ENCODE measurements around the gene MORF4L1.
"Not testable (repeated sequence)": the region's sequence is repeated elsewhere in the genome, so short reads cannot be mapped to it uniquely, and the experiment has no call there.

The MORF4L1 gene

GRCh38 chr15:78902281-78903032 is 29.8 kb downstream of the MORF4L1 start:
- not testable (repeated sequence) for DNase-seq

DNA sequence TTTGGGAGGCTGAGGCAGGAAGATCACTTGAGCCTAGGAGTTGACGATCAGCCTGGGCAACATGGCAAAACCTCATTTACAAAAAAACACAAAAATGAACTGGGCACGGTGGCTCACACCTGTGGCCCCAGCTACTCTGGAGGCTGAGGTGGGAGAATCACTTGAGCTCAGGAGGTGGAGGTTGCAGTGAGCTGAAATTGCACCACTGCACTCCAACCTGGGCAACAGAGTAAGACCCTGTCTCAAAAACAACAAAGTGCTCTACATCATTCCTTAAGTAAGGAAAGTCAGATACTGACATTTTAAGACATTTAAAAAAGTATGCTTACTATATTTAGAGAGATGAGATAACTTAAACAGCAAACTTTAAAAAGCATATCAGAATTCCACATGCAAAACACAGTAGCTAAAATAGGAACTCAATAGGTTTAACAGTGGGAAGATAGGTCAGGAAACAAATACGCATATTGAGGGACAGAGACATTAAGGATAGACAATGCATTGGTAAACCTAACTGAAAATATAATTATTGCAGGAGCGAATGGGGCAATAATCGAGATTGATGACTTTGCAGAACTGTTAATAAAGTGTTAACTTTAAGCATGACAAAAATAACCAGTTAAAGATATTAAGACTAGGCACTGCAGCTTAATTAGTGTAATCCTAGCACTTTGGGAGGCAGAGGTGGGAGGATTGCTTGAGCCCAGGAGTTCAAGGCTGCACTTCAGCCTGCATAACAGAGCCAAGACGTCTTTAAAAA is 32.1 kb downstream of the MORF4L1 start:
- DNase-seq, result no peak

DNA sequence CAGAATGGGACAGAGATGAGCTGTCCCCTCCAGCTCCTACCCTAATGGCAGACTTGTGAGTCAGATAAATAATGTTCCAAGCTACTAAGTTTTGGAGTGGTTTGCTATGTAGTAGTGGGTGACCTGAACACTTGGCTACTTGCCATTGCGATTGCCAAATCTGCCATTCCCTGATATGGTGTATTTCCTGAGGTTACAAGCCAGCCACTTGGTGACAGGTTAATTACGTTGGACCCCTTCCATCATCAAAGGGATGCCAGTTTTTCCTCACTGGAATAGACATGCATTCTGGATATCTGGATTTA is 33.6 kb downstream of the MORF4L1 start:
- DNase-seq, result no peak

DNA sequence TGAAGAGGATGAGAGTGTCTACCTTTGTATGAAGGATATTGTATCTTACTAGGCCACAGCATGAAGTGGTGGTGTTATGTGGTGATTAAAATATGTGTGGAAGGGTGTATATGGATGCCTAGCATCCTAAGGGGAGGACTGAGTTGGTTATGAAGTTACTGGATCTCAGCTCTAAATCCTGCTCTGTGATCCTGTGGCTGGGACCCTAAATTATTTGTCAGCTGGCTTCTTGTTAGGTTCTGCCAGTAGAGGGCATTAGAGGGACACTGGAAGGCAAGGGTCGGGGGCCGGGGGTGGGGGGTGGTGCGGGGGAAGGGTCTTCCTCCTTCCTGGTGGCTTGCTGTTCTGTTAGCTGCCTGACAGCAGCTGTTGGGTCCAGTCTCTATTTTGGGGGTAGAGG is 34.9 kb downstream of the MORF4L1 start:
- DNase-seq, result no peak

GRCh38 chr15:78909160-78909695 is 36.5 kb downstream of the MORF4L1 start:
- DNase-seq, result no peak

DNA sequence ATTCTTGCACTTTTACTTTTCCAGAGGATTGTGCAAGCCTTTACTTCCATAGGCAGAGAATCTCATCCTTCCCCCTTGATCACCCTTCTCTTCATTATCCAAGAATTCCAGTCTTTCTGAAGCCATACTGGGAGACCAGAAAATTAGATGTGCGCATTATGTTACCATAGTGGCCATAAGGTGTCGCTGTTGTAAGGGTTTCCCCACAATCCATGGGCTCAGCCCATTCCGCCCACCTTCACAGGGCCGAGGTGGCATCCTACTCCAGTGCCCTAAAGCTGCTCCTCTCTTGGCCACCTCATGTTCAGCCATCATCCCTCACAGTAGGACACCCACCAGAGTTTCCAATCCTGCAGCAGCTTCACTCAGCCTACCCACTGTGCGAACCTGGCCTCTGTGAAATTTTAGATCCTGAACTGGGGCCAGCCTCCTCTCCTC is 37.1 kb downstream of the MORF4L1 start:
- no peak for DNase-seq

GRCh38 chr15:78910271-78910670 is 37.6 kb downstream of the MORF4L1 start:
- no peak for DNase-seq

GRCh38 chr15:78912316-78912715 is 39.6 kb downstream of the MORF4L1 start:
- no peak for DNase-seq

GRCh38 chr15:78913012-78913411 is 40.3 kb downstream of the MORF4L1 start:
- DNase-seq, result no peak

GRCh38 chr15:78914027-78914764 is 41.5 kb downstream of the MORF4L1 start:
- DNase-seq, result no peak

- no peak for DNase-seq
These were observed 42.8 kb downstream of the MORF4L1 start for GRCh38 chr15:78915341-78916087.

DNA sequence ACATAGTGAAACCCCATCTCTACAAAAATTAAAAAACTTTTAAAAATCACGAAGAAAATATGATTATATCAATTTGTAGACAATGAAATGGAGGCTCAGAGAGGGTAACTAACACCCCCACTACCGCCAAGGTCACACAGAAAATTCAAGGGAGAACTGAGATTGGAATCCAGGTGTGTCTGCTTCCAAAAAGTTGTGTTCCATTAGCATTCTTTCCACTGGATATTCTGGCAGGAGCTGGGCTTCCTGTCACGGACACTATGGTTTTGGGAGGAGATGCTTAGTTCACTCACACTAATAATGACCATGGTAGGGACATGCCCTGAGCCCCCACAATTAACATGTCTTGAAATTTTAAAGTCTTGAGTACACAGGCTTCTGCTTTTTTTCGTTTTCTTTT is 43.4 kb downstream of the MORF4L1 start:
- DNase-seq, result no peak

DNA sequence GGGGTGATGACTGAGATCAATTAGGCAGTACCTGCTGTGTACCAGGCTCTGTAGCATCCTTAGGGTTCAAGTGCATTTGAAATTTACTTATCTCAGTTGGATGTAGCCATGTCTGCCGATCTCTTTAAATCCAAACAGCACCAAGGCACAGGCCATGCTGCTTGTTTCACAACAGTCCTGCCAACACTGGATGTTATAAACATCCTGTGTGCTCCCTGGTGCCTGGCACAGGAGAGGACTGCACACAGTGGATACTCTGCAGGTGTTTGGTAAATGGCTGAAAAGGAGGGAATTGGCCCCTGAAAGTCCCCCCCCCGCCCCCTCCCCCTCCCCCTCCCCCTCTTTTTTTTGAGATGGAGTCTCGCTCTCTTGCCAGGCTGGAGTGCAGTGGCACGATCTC is 45.2 kb downstream of the MORF4L1 start:
- DNase-seq, result no peak

DNA sequence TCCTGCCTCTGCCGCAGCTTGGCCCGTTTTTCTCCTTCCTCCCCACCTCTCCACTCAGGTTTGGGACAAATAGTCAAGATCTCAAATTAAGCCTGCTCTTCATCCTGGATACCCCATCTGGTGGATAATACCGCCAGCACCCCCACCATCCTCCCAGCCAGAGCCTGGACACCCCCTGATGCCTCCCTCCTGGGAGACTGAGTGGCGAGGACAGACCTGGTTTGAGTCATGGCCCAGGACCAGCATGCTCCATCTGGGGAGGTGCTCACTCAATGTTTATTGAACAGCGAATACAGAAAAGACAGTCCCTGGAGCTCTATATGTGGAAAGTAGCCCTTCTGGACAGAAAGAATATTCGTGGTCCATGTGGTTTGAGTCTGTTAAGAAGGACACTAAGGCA is 48.8 kb downstream of the MORF4L1 start:
- DNase-seq, result no peak

DNA sequence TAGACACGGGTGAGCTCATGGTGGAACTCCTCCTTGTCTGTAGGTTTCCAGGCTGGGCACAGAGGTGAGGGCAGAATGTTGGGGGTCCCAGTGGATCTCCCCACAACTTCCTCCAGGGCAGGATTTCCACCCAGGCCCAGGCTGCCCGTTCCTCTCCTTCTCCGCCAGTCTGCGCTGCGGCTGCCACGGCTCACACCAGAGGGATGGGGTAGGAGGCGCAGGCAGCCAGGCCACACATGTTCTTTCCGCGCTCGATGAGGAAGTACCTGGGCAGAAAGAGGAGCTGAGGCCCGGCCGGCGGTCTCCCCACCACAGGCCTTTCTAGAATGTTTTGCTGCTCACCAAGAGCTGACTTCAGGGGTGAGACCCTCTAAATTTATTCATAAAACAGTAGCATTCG is 49.2 kb downstream of the MORF4L1 start:
- no peak for DNase-seq

- DNase-seq, result no peak
These were observed 49.8 kb downstream of the MORF4L1 start for GRCh38 chr15:78922527-78922926.

- no peak for DNase-seq
These were observed 50.3 kb downstream of the MORF4L1 start for GRCh38 chr15:78923015-78923414.

GRCh38 chr15:78923480-78924360 is 51.0 kb downstream of the MORF4L1 start:
- no peak for DNase-seq

GRCh38 chr15:78925076-78925624 is 52.5 kb downstream of the MORF4L1 start:
- no peak for DNase-seq

- no peak for DNase-seq
These were observed 53.5 kb downstream of the MORF4L1 start for GRCh38 chr15:78925956-78926743.
